GM10248 (cell line): ENCODE data around the gene SLC44A1.

Source experiments
- CTCF ChIA-PET: fragments of 300-600 bp; sonication (Branson Sonifier 250); formaldehyde crosslinking; extraction: SDS; loops from one replicate; lab custom pipeline; 2021; ENCODE audit warnings: antibody characterized with exemption; lab: Yijun Ruan, JAX
- POLR2A ChIA-PET: fragments of 350-650 bp; sonication (Branson Sonifier 250); formaldehyde crosslinking; extraction: SDS; loops from one replicate; lab custom pipeline; 2020; ENCODE audit warnings: antibody characterized with exemption; lab: Yijun Ruan, JAX
- DNase-seq: peaks from one replicate; pipeline ENCODE4 v3.0.0; 2012; ENCODE audit errors: extremely low spot score
- TF ChIP-seq, protein P1 (sequence below): IDR thresholded peaks from 2 replicates; pipeline ENCODE4 v1.5.1; 2012; ENCODE audit warnings: mild to moderate bottlenecking, low read depth; ENCODE audit errors: extremely low read depth, missing control alignments, control extremely low read depth

SLC44A1 gene

DNA sequence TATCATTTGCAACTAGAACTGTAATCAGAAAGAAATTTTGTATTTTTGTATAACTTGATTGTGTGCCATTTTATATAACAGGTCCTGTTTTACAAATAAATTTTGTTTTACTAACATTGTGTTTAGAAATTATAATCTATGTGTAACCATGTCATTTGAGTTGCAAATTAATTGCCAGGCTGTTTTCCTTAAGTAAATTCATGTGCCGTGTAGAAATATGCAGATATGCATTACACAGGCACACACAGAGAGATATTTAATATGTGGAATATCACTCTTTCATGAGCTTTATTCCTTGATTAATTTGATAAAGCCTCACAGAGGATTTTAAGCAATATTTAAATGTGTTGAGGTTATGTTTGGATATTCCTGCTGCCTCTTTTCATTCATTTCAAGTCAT is 146.8 kb downstream of the SLC44A1 start:
- ChIA-PET CTCF (interaction anchor here (1.0 to 2.1 kb wide), 4 partner anchors 10 to 25 kb away, joined by 3 to 6 read pairs (median 4); no protein-coding TSS in a partner anchor), POLR2A (no interaction called here)
- no peak for DNase-seq
- TF ChIP-seq, protein P1, sequence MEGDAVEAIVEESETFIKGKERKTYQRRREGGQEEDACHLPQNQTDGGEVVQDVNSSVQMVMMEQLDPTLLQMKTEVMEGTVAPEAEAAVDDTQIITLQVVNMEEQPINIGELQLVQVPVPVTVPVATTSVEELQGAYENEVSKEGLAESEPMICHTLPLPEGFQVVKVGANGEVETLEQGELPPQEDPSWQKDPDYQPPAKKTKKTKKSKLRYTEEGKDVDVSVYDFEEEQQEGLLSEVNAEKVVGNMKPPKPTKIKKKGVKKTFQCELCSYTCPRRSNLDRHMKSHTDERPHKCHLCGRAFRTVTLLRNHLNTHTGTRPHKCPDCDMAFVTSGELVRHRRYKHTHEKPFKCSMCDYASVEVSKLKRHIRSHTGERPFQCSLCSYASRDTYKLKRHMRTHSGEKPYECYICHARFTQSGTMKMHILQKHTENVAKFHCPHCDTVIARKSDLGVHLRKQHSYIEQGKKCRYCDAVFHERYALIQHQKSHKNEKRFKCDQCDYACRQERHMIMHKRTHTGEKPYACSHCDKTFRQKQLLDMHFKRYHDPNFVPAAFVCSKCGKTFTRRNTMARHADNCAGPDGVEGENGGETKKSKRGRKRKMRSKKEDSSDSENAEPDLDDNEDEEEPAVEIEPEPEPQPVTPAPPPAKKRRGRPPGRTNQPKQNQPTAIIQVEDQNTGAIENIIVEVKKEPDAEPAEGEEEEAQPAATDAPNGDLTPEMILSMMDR, result no peak

DNA sequence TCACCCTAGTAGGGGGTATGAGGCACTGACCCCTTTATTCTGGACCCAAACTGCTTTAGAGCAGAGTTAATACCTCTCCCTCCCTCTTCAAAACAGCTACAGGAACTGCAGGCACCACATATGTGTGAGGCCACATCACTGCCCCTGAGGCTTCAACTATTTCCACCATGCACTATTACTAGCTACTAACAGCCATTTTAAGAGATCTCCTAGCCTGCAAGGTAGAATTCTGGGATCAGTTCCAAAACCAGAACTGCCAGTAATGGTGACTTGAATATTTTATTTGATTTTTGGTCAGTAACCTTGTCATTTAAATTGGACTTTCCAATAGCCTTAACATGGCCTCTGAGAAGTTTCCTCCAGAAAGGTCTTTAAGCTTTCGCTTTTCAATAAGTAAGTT is 148.1 kb downstream of the SLC44A1 start:
- no peak for DNase-seq
- TF ChIP-seq, protein P1, result no peak
- ChIA-PET POLR2A (no interaction called here), CTCF (interaction anchor here (1.2 to 2.1 kb wide), 3 partner anchors 16 to 32 kb away, joined by 3 to 6 read pairs (median 5); no protein-coding TSS in a partner anchor)

DNA sequence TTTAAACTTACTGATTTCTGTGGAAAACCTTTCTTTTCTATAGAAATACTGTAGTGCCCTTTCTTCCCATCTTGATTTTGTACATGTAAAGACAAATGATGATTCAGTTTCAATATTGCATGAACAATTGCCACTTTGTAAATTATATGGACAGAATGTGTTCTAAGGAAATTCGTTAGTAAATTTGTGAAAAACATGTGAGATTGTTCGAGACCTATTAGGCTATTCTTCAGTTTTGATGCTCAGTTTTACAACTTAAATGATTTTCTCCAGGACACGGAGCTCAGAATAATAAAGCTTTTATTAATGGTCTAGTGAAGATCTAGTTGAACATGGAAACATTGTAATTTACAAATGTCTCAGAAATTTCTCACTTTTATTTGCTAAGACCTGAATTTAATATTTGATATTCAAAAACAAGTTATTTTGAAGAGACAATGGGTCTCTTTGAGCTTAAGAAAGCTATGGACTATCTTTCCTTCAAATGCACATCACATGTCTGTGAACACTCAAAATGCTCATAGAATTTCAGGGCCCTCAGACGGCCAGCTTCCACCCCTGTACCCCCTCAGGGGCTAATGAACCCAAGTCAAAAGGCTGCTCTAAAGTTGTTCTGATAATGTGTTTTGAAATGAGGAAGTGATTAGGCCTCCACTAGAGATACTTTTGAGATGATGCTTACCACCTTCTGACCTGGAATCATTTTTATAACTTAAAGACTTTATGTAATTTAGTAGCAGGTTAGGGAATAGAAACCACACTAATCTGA is 149.3 kb downstream of the SLC44A1 start:
- ChIA-PET POLR2A (no interaction called here), CTCF (interaction anchor here (1.2 to 1.6 kb wide), 2 partner anchors 20 to 33 kb away, joined by 3 to 5 read pairs; no protein-coding TSS in a partner anchor)
- TF ChIP-seq, protein P1, result no peak
- no peak for DNase-seq

DNA sequence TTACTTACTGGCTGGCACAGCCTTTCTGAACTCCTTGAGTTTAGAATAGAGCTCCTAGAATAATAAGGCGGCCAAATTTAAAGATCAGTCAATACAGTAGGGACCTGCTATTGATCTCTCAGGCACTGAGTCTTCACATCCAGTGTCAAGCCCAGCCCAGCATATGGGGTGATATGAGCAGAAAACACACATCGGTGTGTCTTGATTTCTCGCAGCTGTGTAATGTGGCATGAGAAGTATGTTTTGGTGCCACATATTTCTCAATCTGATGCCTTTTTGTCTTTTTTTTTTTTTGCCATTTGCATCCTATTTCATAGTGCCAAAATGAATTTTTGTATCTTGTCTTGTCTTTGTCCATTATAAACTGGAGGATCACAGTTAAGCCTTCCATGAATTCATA is 152.0 kb downstream of the SLC44A1 start:
- CTCF ChIA-PET, result interaction anchor here (1.7 to 2.8 kb wide), 3 partner anchors 10 to 19 kb away, joined by 5 to 10 read pairs (median 5); no protein-coding TSS in a partner anchor
- no peak for DNase-seq
- TF ChIP-seq, protein P1, result no peak
- POLR2A ChIA-PET, result no interaction called here

GRCh38 chr9:105396901-105397300 is 152.4 kb downstream of the SLC44A1 start:
- TF ChIP-seq, protein P1, result no peak

DNA sequence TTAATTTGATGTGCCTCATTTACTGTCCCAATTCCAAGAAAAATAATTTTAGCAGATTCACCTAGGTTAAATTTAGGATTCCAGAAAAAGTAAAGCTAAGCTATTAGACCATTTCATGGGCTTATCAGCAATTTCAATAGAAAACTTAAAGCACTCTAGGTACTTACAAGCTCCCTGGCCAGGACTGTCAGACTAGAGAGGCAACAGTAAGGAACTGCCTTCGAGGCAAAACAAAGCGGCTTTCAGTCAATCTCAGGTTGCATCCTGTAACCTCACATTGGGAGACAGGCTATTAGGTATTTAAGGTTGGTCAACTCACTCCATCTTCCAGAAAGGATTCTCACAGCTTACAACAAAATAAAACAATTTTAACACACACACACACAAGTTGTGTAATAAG is 154.7 kb downstream of the SLC44A1 start:
- ChIA-PET CTCF (interaction anchor here (1.0 to 1.7 kb wide), 8 partner anchors 8 to 538 kb away, joined by 3 to 6 read pairs (median 3); no protein-coding TSS in a partner anchor), POLR2A (no interaction called here)
- TF ChIP-seq, protein P1, result no peak
- no peak for DNase-seq

More at GRCh38 chr9:105396901-105397300, 152.4 kb downstream of the SLC44A1 start:
- CTCF ChIA-PET, result interaction anchor here (1.7 to 2.8 kb wide), 2 partner anchors 11 to 19 kb away, joined by 5 to 10 read pairs; no protein-coding TSS in a partner anchor
- POLR2A ChIA-PET, result no interaction called here
- DNase-seq, result no peak
